Upper lobe of left lung (tissue), 4 donors: ENCODE measurements around the gene TRAPPC3.

ENCODE experiments used
- CTCF ChIP-seq, 6 experiments: fragments of 450-650 bp in 4 of 6; fragments of 200-600 bp in 2 of 6; sonication (generic) in 2 of 6; IDR thresholded peaks; one replicate each; pipeline ENCODE4 v1.5.1; 2016 to 2019; ENCODE audit warnings: antibody characterized with exemption in 6 of 6
- EP300 ChIP-seq, 4 donors: sonication (generic); formaldehyde crosslinking; IDR thresholded peaks; one replicate each; pipeline ENCODE4 v1.5.1; 2017; ENCODE audit warnings: antibody characterized with exemption in 4 of 4, control low read depth in 2 of 4
- POLR2A ChIP-seq, 4 donors: fragments of 450-650 bp; IDR thresholded peaks; one replicate each; pipeline ENCODE4 v1.5.1; 2016 to 2017; ENCODE audit warnings: antibody characterized with exemption in 4 of 4, mild to moderate bottlenecking in 2 of 4
- POLR2AphosphoS5 ChIP-seq, 2 donors: sonication (generic); formaldehyde crosslinking; IDR thresholded peaks; one replicate each; pipeline ENCODE4 v1.5.1; 2017; ENCODE audit warnings: antibody characterized with exemption in 2 of 2

- TF ChIP-seq EP300 (IDR thresholded peaks at IDR 0.05) (no peak), CTCF (IDR thresholded peaks at IDR 0.05) (no peak), POLR2AphosphoS5 (IDR thresholded peaks at IDR 0.05) (no peak), POLR2A (IDR thresholded peaks at IDR 0.05) (no peak)
Measured at GRCh38 chr1:36100376-36100775, 48.9 kb downstream of the TRAPPC3 start.
